ENCODE measurements around the gene KDM1B. TPM values are rescaled to one million over a fixed set of nuclear protein-coding genes. Genes with fewer than 3 reads are reported as not detected.
"Not testable (repeated sequence)": the region's sequence is repeated elsewhere in the genome, so short reads cannot be mapped to it uniquely, and the experiment has no call there.

Gene KDM1B
- total RNA-seq, 4 donors from 2014 or later: 14.5 to 29.9 (median 26.0) TPM

- Histone ChIP-seq H3K27ac (no peak overlapping the region), H3K9me3 (no peaks in the 10 kb centered on the region), H3K27me3 (no peaks in the 10 kb centered on the region), H3K4me3 (no peak overlapping the region), H3K4me1 (no peaks in the 10 kb centered on the region), H3K36me3 (peaks cover 0 to 38% of the 10 kb centered on the region in 2 donors)
- intact Hi-C loops (cut with DNase I; ENCODE audit: low total_unique reads): loop anchor here (5.0 kb wide), 1 partner anchor 56 kb away; no protein-coding TSS in a partner anchor
- DNase-seq (no peak), ATAC-seq (no peak)
- in situ Hi-C loops (cut with MboI; ENCODE audit: low sequenced_read_pairs in 4 of 4): no loop called here
- TF ChIP-seq CTCF (IDR thresholded peaks at IDR 0.05 in 4 of 5, conservative IDR thresholded peaks at IDR 0.05 in 1 of 5): no peak
- no peak for TF ChIP-seq POLR2A (IDR thresholded peaks at IDR 0.05)
Observed at GRCh38 chr6:18218233-18218632, 63.0 kb downstream of the KDM1B start.

- TF ChIP-seq CTCF (IDR thresholded peaks at IDR 0.05 in 4 of 5, conservative IDR thresholded peaks at IDR 0.05 in 1 of 5) (no peak), POLR2A (IDR thresholded peaks at IDR 0.05) (no peak)
- H3K27me3 ChIP-seq: no peaks in the 10 kb centered on the region
- peaks cover 0 to 37% of the 10 kb centered on the region in 2 donors for H3K36me3 ChIP-seq
- H3K9me3 ChIP-seq: no peaks in the 10 kb centered on the region
- H3K27ac ChIP-seq: no peak overlapping the region
- H3K4me3 ChIP-seq: no peak overlapping the region
- H3K4me1 ChIP-seq: no peaks in the 10 kb centered on the region
- intact Hi-C loops (cut with DNase I; ENCODE audit: low total_unique reads): loop anchor here (5.0 kb wide), 1 partner anchor 57 kb away; no protein-coding TSS in a partner anchor
- in situ Hi-C loops (cut with MboI; ENCODE audit: low sequenced_read_pairs in 4 of 4): no loop called here
- DNase-seq (no peak), ATAC-seq (no peak)
Observed at GRCh38 chr6:18219591-18219990, 64.4 kb downstream of the KDM1B start.

- intact Hi-C loops (cut with DNase I; ENCODE audit: low total_unique reads): no loop called here
- Histone ChIP-seq H3K27ac (no peak overlapping the region), H3K9me3 (no peaks in the 10 kb centered on the region), H3K27me3 (no peaks in the 10 kb centered on the region), H3K36me3 (peaks cover 0 to 45% of the 10 kb centered on the region in 2 donors), H3K4me3 (no peak overlapping the region), H3K4me1 (no peaks in the 10 kb centered on the region)
- in situ Hi-C loops (cut with MboI; ENCODE audit: low sequenced_read_pairs in 4 of 4): no loop called here
- no peak for ATAC-seq
- no peak for DNase-seq
- TF ChIP-seq POLR2A (IDR thresholded peaks at IDR 0.05) (no peak), CTCF (IDR thresholded peaks at IDR 0.05 in 4 of 5, conservative IDR thresholded peaks at IDR 0.05 in 1 of 5) (no peak)
Observed at GRCh38 chr6:18221288-18221615, 66.0 kb downstream of the KDM1B start.

- DNase-seq; in situ Hi-C loops (cut with MboI; ENCODE audit: low sequenced_read_pairs in 4 of 4); H3K27me3 ChIP-seq; H3K4me1 ChIP-seq; intact Hi-C loops (cut with DNase I; ENCODE audit: low total_unique reads); H3K4me3 ChIP-seq; H3K9me3 ChIP-seq; ATAC-seq; H3K27ac ChIP-seq: not testable (repeated sequence)
- H3K36me3 ChIP-seq: peaks cover 0 to 72% of the 10 kb centered on the region in 2 donors
Observed at GRCh38 chr6:18226451-18227105, 71.4 kb downstream of the KDM1B start.

- DNase-seq; ATAC-seq; H3K4me1 ChIP-seq; intact Hi-C loops (cut with DNase I; ENCODE audit: low total_unique reads); in situ Hi-C loops (cut with MboI; ENCODE audit: low sequenced_read_pairs in 4 of 4); H3K9me3 ChIP-seq; H3K27me3 ChIP-seq; H3K27ac ChIP-seq; H3K4me3 ChIP-seq: not testable (repeated sequence)
- H3K36me3 ChIP-seq: peaks cover 0 to 69% of the 10 kb centered on the region in 2 donors
Observed at GRCh38 chr6:18227166-18227565, 71.9 kb downstream of the KDM1B start.

GRCh38 chr6:18228590-18228989 lies 73.4 kb downstream of the KDM1B start:
- H3K27ac ChIP-seq; ATAC-seq; intact Hi-C loops (cut with DNase I; ENCODE audit: low total_unique reads); H3K27me3 ChIP-seq; in situ Hi-C loops (cut with MboI; ENCODE audit: low sequenced_read_pairs in 4 of 4); H3K4me3 ChIP-seq; H3K9me3 ChIP-seq; DNase-seq; H3K4me1 ChIP-seq: not testable (repeated sequence)
- peaks cover 0 to 58% of the 10 kb centered on the region in 2 donors for H3K36me3 ChIP-seq

GRCh38 chr6:18231856-18232255 lies 76.6 kb downstream of the KDM1B start:
- H3K9me3 ChIP-seq; H3K4me1 ChIP-seq; DNase-seq; H3K27ac ChIP-seq; ATAC-seq; intact Hi-C loops (cut with DNase I; ENCODE audit: low total_unique reads); H3K27me3 ChIP-seq; H3K4me3 ChIP-seq; in situ Hi-C loops (cut with MboI; ENCODE audit: low sequenced_read_pairs in 4 of 4): not testable (repeated sequence)
- H3K36me3 ChIP-seq: peaks cover 0 to 51% of the 10 kb centered on the region in 2 donors

- peaks cover 0 to 43% of the 10 kb centered on the region in 2 donors for H3K36me3 ChIP-seq
- intact Hi-C loops (cut with DNase I; ENCODE audit: low total_unique reads); H3K27ac ChIP-seq; H3K9me3 ChIP-seq; ATAC-seq; H3K4me1 ChIP-seq; in situ Hi-C loops (cut with MboI; ENCODE audit: low sequenced_read_pairs in 4 of 4); DNase-seq; H3K27me3 ChIP-seq; H3K4me3 ChIP-seq: not testable (repeated sequence)
Observed at GRCh38 chr6:18233770-18234169, 78.5 kb downstream of the KDM1B start.
